ENCODE results near the gene ESD. TPM values are rescaled to one million over a fixed set of nuclear protein-coding genes. Genes with fewer than 3 reads are reported as not detected.
"Not testable (repeated sequence)": the region's sequence is repeated elsewhere in the genome, so short reads cannot be mapped to it uniquely, and the experiment has no call there.

ESD gene
- total and polyA plus RNA-seq, 2 donors, result 139 to 177 TPM

GRCh38 chr13:46810440-46810839 lies 13.5 kb upstream of the ESD start:
- Histone ChIP-seq H3K4me3 (ENCODE audit: low read depth, low read length) (no peak overlapping the region), H3K36me3 (ENCODE audit: insufficient read depth) (no peaks in the 10 kb centered on the region), H3K4me1 (ENCODE audit: insufficient read depth) (no peaks in the 10 kb centered on the region), H3K27ac (ENCODE audit: low read depth) (no peak overlapping the region)
- WGBS, result 74% methylated on average over 5 of the region's 5 CpGs
- no peak for DNase-seq (ENCODE audit: extremely low spot score)

GRCh38 chr13:46804921-46805320 lies 8.0 kb upstream of the ESD start:
- WGBS, result 76% methylated on average over 1 of the region's 1 CpG
- DNase-seq (ENCODE audit: extremely low spot score); H3K4me1 ChIP-seq (ENCODE audit: insufficient read depth); H3K27ac ChIP-seq (ENCODE audit: low read depth); H3K36me3 ChIP-seq (ENCODE audit: insufficient read depth); H3K4me3 ChIP-seq (ENCODE audit: low read depth, low read length): not testable (repeated sequence)

DNA sequence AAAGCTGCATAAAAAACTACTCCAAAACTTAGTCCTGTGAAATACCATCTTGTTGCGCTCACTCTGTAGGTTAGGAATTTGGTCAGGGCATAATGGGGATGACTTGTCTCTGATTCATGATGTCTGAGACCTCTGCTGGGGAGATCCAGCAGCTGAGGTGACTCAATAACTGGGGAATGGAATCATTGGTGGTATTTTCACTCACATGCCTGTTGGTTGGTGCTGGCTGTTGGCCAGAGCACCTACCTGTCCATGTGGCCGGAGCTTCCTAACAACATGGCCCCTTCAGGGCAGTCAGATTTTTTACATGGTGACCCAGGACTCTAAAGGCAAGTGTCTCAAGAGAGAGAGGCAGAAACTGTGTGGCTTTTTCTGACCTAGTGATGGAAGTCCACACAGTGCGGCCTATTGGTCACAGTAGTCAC lies 7.4 kb upstream of the ESD start:
- H3K36me3 ChIP-seq (ENCODE audit: insufficient read depth), result no peaks in the 10 kb centered on the region
- no peak overlapping the region for H3K27ac ChIP-seq (ENCODE audit: low read depth)
- WGBS, result 96% methylated on average over 3 of the region's 3 CpGs
- no peak for DNase-seq (ENCODE audit: extremely low spot score)
- no peaks in the 10 kb centered on the region for H3K4me1 ChIP-seq (ENCODE audit: insufficient read depth)
- no peak overlapping the region for H3K4me3 ChIP-seq (ENCODE audit: low read depth, low read length)

DNA sequence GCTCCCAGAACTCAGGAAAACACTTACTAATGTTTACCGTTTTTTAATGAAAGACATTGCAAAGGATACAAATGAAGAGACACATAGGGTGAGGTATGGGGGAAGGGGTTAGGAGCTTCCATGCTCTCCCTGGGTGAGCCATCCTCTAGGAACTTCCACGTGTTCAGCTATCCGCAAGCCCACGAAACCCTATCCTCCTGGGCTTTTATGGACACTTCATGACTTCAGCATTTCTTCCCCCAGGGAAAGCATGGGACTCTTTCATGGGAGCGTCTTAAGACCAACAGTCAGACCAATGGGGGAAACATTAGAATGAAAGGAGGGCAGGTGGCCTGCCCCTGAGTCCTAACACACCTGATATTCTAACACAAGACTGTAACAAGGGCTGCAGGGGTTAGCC lies 6.6 kb upstream of the ESD start:
- no peak for DNase-seq (ENCODE audit: extremely low spot score)
- no peaks in the 10 kb centered on the region for H3K4me1 ChIP-seq (ENCODE audit: insufficient read depth)
- WGBS, result 94% methylated on average over 5 of the region's 5 CpGs
- no peak overlapping the region for H3K27ac ChIP-seq (ENCODE audit: low read depth)
- no peak overlapping the region for H3K4me3 ChIP-seq (ENCODE audit: low read depth, low read length)
- H3K36me3 ChIP-seq (ENCODE audit: insufficient read depth), result no peaks in the 10 kb centered on the region

GRCh38 chr13:46801858-46802257 lies 4.9 kb upstream of the ESD start:
- no peaks in the 10 kb centered on the region for H3K4me1 ChIP-seq (ENCODE audit: insufficient read depth)
- no peak for DNase-seq (ENCODE audit: extremely low spot score)
- no peaks in the 10 kb centered on the region for H3K36me3 ChIP-seq (ENCODE audit: insufficient read depth)
- no peak overlapping the region for H3K27ac ChIP-seq (ENCODE audit: low read depth)
- WGBS, result 50% methylated on average over 1 of the region's 1 CpG
- H3K4me3 ChIP-seq (ENCODE audit: low read depth, low read length), result no peak overlapping the region

GRCh38 chr13:46799139-46799538 lies 2.2 kb upstream of the ESD start:
- Histone ChIP-seq H3K27ac (ENCODE audit: low read depth) (no peak overlapping the region), H3K36me3 (ENCODE audit: insufficient read depth) (no peaks in the 10 kb centered on the region), H3K4me1 (ENCODE audit: insufficient read depth) (no peaks in the 10 kb centered on the region), H3K4me3 (ENCODE audit: low read depth, low read length) (no peak overlapping the region)
- no peak for DNase-seq (ENCODE audit: extremely low spot score)
- 91% methylated on average over 4 of the region's 4 CpGs for WGBS

DNA sequence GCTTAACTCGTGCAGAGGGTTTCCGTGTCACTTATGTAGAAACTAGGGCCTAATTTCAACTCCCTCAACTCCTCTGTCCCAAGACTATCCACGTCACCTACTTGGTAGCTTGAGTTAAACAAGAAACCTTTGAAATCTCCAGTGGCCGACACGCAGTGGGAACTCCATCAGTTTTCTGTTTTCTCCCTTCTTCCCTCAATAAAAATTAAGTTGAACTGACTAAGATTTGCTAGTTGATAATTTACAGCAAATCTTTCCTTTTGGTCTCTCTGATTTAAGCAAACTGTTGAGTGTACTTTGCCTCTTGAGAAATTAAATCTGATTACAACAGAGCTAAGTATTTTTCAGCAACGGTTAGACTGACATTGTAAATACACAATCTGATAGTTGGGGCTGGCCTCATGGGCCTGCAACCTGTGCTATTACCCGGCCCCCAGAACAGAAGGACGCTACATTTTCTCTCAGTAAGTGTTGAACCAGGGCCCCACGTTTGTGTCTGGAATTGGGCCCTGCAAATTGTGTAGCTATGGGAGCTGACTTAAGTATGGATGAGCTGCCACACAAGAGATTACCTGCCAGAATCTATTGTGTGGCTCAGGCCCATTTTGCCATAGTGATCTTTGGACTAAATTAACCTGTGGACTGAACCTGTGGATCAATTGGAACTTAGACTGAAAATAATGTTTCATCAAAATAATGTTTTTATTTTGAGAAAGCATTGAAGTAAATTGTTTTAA lies 708 bp upstream of the ESD start:
- no peak for DNase-seq (ENCODE audit: extremely low spot score)
- Histone ChIP-seq H3K27ac (ENCODE audit: low read depth) (peak overlapping the region; percentile 78), H3K36me3 (ENCODE audit: insufficient read depth) (no peaks in the 10 kb centered on the region), H3K4me1 (ENCODE audit: insufficient read depth) (no peaks in the 10 kb centered on the region), H3K4me3 (ENCODE audit: low read depth, low read length) (peak overlapping the region; percentile 71)
- WGBS, result 42% methylated on average over 9 of the region's 9 CpGs

- DNase-seq (ENCODE audit: extremely low spot score), result no peak
- peak overlapping the region; percentile 71 for H3K4me3 ChIP-seq (ENCODE audit: low read depth, low read length)
- peak overlapping the region; percentile 11 for H3K27ac ChIP-seq (ENCODE audit: low read depth)
- no peaks in the 10 kb centered on the region for H3K4me1 ChIP-seq (ENCODE audit: insufficient read depth)
- no peaks in the 10 kb centered on the region for H3K36me3 ChIP-seq (ENCODE audit: insufficient read depth)
- 64% methylated on average over 5 of the region's 5 CpGs for WGBS
Measured at GRCh38 chr13:46796129-46796514, 839 bp downstream of the ESD start.

GRCh38 chr13:46795321-46795720 lies 1.6 kb downstream of the ESD start:
- WGBS, result 91% methylated on average over 6 of the region's 6 CpGs
- H3K4me3 ChIP-seq (ENCODE audit: low read depth, low read length), result no peak overlapping the region
- no peak for DNase-seq (ENCODE audit: extremely low spot score)
- peaks cover 1% of the 10 kb centered on the region for H3K36me3 ChIP-seq (ENCODE audit: insufficient read depth)
- H3K4me1 ChIP-seq (ENCODE audit: insufficient read depth), result no peaks in the 10 kb centered on the region
- no peak overlapping the region for H3K27ac ChIP-seq (ENCODE audit: low read depth)

- no peaks in the 10 kb centered on the region for H3K4me1 ChIP-seq (ENCODE audit: insufficient read depth)
- no peak overlapping the region for H3K4me3 ChIP-seq (ENCODE audit: low read depth, low read length)
- no peak for DNase-seq (ENCODE audit: extremely low spot score)
- H3K36me3 ChIP-seq (ENCODE audit: insufficient read depth), result peaks cover 3% of the 10 kb centered on the region
- WGBS, result 90% methylated on average over 3 of the region's 3 CpGs
- H3K27ac ChIP-seq (ENCODE audit: low read depth), result no peak overlapping the region
Measured at GRCh38 chr13:46783504-46783903, 13.5 kb downstream of the ESD start.

- peaks cover 3% of the 10 kb centered on the region for H3K36me3 ChIP-seq (ENCODE audit: insufficient read depth)
- WGBS, result 69% methylated on average over 2 of the region's 2 CpGs
Measured at GRCh38 chr13:46782691-46783090, 14.3 kb downstream of the ESD start.

GRCh38 chr13:46782066-46782465 lies 14.9 kb downstream of the ESD start:
- 80% methylated on average over 1 of the region's 1 CpG for WGBS

More at GRCh38 chr13:46782691-46783090, 14.3 kb downstream of the ESD start:
- no peak for DNase-seq (ENCODE audit: extremely low spot score)
- no peak overlapping the region for H3K4me3 ChIP-seq (ENCODE audit: low read depth, low read length)
- H3K27ac ChIP-seq (ENCODE audit: low read depth), result no peak overlapping the region
- H3K4me1 ChIP-seq (ENCODE audit: insufficient read depth), result no peaks in the 10 kb centered on the region

GRCh38 chr13:46778890-46779289 lies 18.1 kb downstream of the ESD start:
- 78% methylated on average over 2 of the region's 2 CpGs for WGBS
- H3K36me3 ChIP-seq (ENCODE audit: insufficient read depth), result no peaks in the 10 kb centered on the region
- no peak for DNase-seq (ENCODE audit: extremely low spot score)

More at GRCh38 chr13:46782066-46782465, 14.9 kb downstream of the ESD start:
- H3K4me1 ChIP-seq (ENCODE audit: insufficient read depth), result no peaks in the 10 kb centered on the region
- no peak for DNase-seq (ENCODE audit: extremely low spot score)
- no peak overlapping the region for H3K4me3 ChIP-seq (ENCODE audit: low read depth, low read length)
- H3K27ac ChIP-seq (ENCODE audit: low read depth), result no peak overlapping the region
- H3K36me3 ChIP-seq (ENCODE audit: insufficient read depth), result peaks cover 3% of the 10 kb centered on the region

GRCh38 chr13:46778095-46778494 lies 18.9 kb downstream of the ESD start:
- DNase-seq (ENCODE audit: extremely low spot score), result no peak
- Histone ChIP-seq H3K36me3 (ENCODE audit: insufficient read depth) (no peaks in the 10 kb centered on the region), H3K27ac (ENCODE audit: low read depth) (no peak overlapping the region), H3K4me1 (ENCODE audit: insufficient read depth) (no peaks in the 10 kb centered on the region), H3K4me3 (ENCODE audit: low read depth, low read length) (no peak overlapping the region)
- whole genome bisulfite sequencing, result 60% methylated on average over 3 of the region's 3 CpGs

More at GRCh38 chr13:46778890-46779289, 18.1 kb downstream of the ESD start:
- Histone ChIP-seq H3K4me3 (ENCODE audit: low read depth, low read length) (no peak overlapping the region), H3K27ac (ENCODE audit: low read depth) (no peak overlapping the region), H3K4me1 (ENCODE audit: insufficient read depth) (no peaks in the 10 kb centered on the region)

All from urinary bladder (tissue), 4 donors.